SK-N-SH (cell line): ENCODE results near the gene RASGRF2.

Source experiments
- CTCF ChIP-seq: fragments of 200-600 bp; sonication (generic); IDR thresholded peaks from 2 replicates; pipeline ENCODE4 v1.6.1; 2017; ENCODE audit warnings: antibody characterized with exemption, mild to moderate bottlenecking, moderate library complexity
- FOXJ3 ChIP-seq: sonication (generic); formaldehyde crosslinking; IDR thresholded peaks from 2 replicates; pipeline ENCODE4 v1.5.1; 2020; ENCODE audit warnings: mild to moderate bottlenecking, missing genetic modification reagents
- GABPA ChIP-seq: IDR thresholded peaks from 2 replicates; pipeline ENCODE4 v1.4.0; 2012; ENCODE audit warnings: low read depth, mild to moderate bottlenecking
- MAX ChIP-seq: IDR thresholded peaks from 2 replicates; pipeline ENCODE4 v1.4.0; 2012; ENCODE audit warnings: low read depth
- PBX3 ChIP-seq: IDR thresholded peaks from 2 replicates; pipeline ENCODE4; 2012
- POLR2AphosphoS5 ChIP-seq: IDR thresholded peaks from 2 replicates; pipeline ENCODE4 v1.6.1; 2012; ENCODE audit warnings: low read depth, low read length
- RAD21 ChIP-seq: IDR thresholded peaks from 2 replicates; pipeline ENCODE4 v1.6.1; 2012; ENCODE audit warnings: mild to moderate bottlenecking, low read length
- SIN3A ChIP-seq: IDR thresholded peaks from 2 replicates; pipeline ENCODE4 v1.6.1; 2012; ENCODE audit warnings: low read depth, mild to moderate bottlenecking, low read length, moderate library complexity, borderline replicate concordance
- TEAD4 ChIP-seq: IDR thresholded peaks from 2 replicates; pipeline ENCODE4 v1.4.0; 2012; ENCODE audit warnings: mild to moderate bottlenecking, borderline replicate concordance; ENCODE audit not compliant: insufficient read depth
- YY1 ChIP-seq: IDR thresholded peaks from 2 replicates; pipeline ENCODE4 v1.4.0; 2012; ENCODE audit warnings: low read depth, mild to moderate bottlenecking
- ZBTB33 ChIP-seq: IDR thresholded peaks from 2 replicates; pipeline ENCODE4 v1.4.0; 2012; ENCODE audit warnings: low read depth, borderline replicate concordance

GRCh38 chr5:81052325-81052724 is 92.2 kb downstream of the RASGRF2 start:
- TF ChIP-seq CTCF = no peak
- no peak for TF ChIP-seq POLR2AphosphoS5
- no peak for TF ChIP-seq RAD21
- TF ChIP-seq MAX = no peak
- TF ChIP-seq ZBTB33 = no peak
- no peak for TF ChIP-seq GABPA
- TF ChIP-seq PBX3 = no peak
- no peak for TF ChIP-seq FOXJ3 (CRISPR knock-in tag)
- TF ChIP-seq TEAD4 = no peak
- TF ChIP-seq YY1 = no peak
- no peak for TF ChIP-seq SIN3A
